Measurements from ENCODE around the gene ERCC5.
A peak's percentile ranks its signal among the peaks of the same experiment; 100 is the strongest.

The ERCC5 gene

DNA sequence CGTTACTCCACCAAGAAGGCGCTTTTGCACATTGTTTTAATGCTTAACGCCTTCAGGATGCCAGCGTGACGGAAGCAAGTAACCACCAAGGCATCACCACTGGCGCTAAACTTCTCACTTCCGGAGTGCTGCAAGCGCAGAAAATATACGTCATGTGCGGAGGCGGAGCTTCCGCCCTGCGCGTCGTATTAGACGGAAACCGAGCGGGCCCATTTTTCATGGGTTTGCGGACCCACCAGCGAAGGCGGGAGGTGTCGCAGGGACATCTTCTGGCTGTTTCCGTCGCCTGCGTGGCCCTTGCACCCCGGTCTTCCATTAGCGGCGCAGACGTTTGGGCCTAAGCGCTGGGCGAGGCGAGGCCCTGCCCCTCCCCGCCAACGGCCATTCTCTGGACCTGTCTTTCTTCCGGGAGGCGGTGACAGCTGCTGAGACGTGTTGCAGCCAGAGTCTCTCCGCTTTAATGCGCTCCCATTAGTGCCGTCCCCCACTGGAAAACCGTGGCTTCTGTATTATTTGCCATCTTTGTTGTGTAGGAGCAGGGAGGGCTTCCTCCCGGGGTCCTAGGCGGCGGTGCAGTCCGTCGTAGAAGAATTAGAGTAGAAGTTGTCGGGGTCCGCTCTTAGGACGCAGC is at the start of gene ERCC5:
ERCC5 (plus strand) TSS at position 403 of the 631 bp plus-strand sequence. CDS start 235 bp downstream, outside the sequence.
- DNase-seq, result peak; percentile 95

DNA sequence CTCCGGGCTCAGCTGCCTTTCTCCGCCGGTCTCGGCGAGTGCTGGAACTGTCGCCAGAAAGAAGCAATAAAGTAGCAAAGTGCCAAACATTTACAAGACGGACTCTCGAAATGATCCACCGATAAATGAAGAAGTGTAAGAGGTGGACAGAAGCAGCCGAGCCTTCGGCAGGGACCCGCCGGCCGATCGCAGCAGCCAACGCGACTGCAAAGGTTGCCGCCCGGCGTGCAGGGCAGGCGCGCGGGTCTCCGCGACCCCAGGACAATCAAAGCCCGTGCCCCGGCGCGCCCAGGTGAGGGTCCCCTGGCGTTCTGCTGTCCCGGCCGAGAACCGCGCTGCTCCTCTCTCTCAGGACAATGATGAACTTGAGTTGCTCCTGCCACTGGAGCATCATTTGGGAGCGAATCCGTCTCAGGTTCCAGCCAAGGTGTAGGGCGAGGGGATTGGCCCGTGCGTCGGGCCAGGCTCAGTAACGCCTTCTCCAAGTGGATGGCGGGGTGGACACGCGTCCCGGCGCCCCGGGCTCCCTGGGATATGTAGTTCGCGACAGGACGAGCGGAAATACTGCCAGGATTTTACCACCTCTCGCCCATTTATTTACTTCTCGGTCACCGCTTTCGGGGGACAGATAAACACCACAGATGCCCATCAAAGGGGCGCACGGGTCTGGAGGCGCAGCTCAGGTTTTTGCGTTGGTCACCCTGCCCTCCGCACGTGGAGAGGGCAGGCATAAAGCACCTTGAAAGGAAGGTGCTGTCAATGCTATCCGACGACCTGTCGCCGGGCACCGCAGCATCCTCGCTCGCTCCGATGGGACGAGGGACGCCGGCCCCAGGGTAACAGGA is 47.0 kb upstream of the ERCC5 start, which contains the start of the genes BIVM and POGLUT2:
BIVM (plus strand) TSS at position 539 of the 845 bp plus-strand sequence. CDS start 8,149 bp downstream, outside the sequence.
POGLUT2 (minus strand) TSS at position 396 of the 845 bp plus-strand sequence; CDS start at position 90, 306 bp downstream.
- DNase-seq, result peak; percentile 90

GRCh38 chr13:102799426-102800144 is 46.2 kb upstream of the ERCC5 start:
- DNase-seq, result peak; percentile 37

- DNase-seq, result peak; percentile 82
Observed at GRCh38 chr13:102800145-102801041, 45.4 kb upstream of the ERCC5 start.

DNA sequence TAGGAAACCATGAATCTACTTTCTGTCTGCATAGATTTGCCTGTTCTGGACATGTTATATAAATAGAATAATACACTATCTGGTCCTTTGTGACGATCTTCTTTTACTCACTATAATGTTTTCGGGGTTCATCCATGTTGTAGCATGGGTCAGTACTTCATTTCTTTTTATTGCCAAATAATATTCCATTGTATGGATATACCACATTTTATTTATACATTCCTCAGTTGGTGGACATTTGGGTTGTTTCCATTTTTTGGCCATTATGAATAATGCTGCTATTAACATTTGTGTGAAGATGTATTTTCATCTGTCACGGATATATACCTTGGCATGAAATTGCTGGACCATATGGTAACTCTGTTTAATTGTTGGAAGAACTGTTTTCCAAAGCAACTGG is 40.2 kb upstream of the ERCC5 start:
- no peak for DNase-seq

DNA sequence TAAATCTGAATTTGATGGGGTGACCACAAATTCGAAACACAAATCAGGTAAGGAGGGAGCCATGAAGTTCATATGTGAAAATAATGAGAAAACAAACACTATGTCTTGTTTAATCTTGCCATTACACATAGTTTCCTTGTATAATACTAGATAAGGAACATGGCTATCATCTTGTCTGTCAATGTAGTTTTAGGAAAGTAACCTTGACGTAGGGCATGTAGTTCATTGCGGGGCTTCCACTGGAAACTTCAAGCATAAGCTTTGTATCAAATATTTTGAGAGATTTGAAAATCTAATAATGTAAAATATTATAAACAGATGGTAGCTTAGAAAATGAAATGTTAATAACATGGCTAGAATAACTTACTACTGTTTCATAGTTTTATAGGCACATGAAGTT is 38.1 kb upstream of the ERCC5 start:
- DNase-seq, result no peak

DNA sequence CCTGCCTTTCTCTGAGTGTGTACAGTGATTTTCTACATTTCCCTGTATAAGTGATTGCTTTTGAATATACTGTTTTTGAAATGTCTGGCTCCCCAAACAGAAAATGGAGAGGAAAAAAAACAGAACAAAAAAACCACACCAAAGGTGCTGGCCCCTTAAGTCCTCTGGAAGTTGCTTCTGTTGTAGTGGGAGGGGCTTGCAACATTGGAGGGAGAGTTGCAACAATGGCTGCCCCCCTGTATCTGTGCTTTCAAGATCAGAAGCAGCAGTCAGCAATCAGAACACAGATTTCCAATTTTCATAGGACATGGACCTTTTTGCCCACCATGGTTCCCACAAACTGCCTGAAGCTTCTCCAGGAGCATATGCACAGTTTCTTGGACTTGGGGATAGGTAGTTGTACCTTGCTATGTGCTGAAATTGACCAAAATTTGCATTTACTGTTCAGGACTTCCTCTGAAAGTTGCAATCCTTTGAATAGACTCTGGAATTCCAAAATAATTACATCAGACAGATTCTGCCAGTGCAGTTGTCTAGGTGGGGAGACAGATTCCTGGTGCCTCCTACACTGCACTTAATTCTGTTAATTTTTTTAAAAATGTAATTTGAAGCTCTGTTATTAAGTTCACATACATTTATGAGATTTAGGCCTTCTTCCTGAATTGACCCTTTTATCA is 33.1 kb upstream of the ERCC5 start:
- no peak for DNase-seq

GRCh38 chr13:102814025-102814607 is 31.7 kb upstream of the ERCC5 start:
- no peak for DNase-seq

- DNase-seq, result no peak
Observed at GRCh38 chr13:102814793-102815192, 31.0 kb upstream of the ERCC5 start.

GRCh38 chr13:102815788-102816187 is 30.0 kb upstream of the ERCC5 start:
- DNase-seq, result no peak

GRCh38 chr13:102816708-102817107 is 29.1 kb upstream of the ERCC5 start:
- DNase-seq, result no peak

GRCh38 chr13:102817241-102817640 is 28.6 kb upstream of the ERCC5 start:
- no peak for DNase-seq

DNA sequence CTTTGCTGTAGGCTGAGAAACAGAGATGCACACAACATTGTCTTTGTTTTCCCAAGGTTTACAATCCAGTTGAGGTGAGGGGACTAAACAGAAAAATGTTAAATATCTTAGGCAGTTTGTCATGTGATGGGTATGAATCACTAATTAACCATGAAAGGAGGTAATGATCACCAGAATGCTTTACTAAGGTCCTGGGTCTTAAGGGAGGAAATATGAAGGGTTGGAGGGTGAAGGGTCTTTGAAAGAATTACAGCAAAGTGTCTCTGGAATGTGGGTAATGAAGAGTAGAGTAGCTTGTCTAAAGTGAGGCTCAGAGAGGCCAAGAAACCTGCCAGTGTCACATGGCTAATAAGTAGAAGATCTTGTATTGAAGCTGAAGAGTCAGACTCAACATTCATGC is 27.9 kb upstream of the ERCC5 start:
- DNase-seq, result no peak

DNA sequence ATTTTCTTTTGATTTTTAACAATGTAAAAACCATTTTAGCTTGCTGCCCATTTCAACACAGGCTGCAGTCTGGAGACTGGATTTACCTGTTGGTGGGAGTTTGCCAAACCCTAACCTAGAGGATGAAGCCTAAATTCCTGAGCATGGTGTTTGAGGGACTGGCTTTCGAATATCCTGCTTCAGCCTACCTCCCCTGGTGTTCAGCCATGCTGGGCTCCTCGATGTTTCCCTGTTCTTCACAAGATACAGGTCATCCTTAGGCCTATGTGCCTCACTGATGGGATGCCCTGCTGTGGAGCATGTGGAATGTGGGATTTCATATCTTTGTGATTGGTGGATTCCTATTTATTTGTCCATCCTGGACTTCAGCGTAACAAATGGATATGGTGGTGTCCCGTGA is 20.4 kb upstream of the ERCC5 start:
- DNase-seq, result no peak

DNA sequence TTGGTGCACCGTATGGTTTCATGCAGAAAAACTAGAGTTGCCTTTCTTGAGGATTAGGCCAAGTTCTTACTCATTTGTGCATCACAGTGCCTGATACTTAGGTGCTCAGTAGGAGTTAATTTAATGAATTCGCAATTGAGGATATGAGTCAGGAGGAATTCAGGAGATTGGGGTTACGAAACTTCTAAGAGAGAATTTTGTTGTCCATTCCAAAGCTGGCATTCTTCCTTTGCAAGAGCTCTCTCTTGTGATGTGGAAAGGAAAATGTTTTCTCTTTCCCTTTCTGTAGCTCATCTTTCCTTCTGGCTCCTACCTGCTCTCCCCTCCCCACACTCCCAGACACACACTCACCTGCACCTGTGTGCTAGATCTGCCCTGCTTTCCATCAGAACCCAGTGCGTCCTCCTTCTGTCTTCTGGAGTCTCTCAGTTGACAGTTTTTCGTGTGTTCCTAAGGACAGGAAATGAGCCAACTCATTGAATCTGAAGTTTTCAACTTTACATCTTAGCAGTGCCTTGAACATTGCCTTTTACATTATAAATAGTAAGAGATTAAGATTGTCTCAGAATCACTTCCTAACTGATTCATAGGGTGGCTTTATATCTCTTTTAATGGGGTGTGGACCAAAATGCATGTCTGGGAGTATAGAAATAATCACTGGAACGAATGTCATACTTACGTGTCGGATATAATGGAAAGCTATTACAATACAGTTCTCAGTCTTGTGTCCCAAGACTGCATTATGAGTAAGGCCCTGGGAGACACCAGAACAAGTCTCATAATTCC is 19.7 kb upstream of the ERCC5 start:
- no peak for DNase-seq

- no peak for DNase-seq
Observed at GRCh38 chr13:102830646-102831045, 15.2 kb upstream of the ERCC5 start.

- no peak for DNase-seq
Observed at GRCh38 chr13:102836471-102836870, 9.4 kb upstream of the ERCC5 start.

DNA sequence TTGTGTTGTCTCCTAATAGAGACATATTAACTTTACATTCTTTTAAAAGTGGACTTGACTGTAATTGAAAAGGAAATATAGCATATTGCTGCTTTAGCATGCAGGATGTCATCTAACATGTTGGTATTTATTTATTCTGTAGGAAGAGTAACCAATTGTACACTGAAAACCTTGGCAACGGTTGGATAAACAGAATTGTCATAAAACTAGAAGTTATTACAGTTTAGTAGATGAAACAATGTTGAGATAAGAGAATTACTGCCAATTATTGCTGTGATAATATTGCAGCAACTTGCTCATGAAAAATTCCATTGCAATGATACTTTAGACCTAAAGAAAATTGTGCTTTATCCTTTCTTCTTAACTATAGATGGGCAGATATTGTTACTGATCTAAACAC is 7.6 kb upstream of the ERCC5 start:
- no peak for DNase-seq

GRCh38 chr13:102838982-102839381 is 6.8 kb upstream of the ERCC5 start:
- DNase-seq, result no peak

GRCh38 chr13:102839462-102839861 is 6.4 kb upstream of the ERCC5 start:
- DNase-seq, result no peak

GRCh38 chr13:102845289-102845629 is 573 bp upstream of the ERCC5 start:
- no peak for DNase-seq
